HepG2 (cell line): Measurements from ENCODE around the gene IFI35. TPM values are rescaled to one million over a fixed set of nuclear protein-coding genes. Genes with fewer than 3 reads are reported as not detected.
A peak's percentile ranks its signal among the peaks of the same experiment; 100 is the strongest.

ENCODE experiments used
- ARNT ChIP-seq: fragments of 450-650 bp; IDR thresholded peaks from 2 replicates; pipeline ENCODE4 v1.6.1; 2017
- HIVEP1 ChIP-seq: sonication (generic); formaldehyde crosslinking; IDR thresholded peaks from 2 replicates; pipeline ENCODE4 v1.4.0; 2020; ENCODE audit warnings: mild to moderate bottlenecking, missing genetic modification reagents
- MTF1 ChIP-seq: sonication (generic); formaldehyde crosslinking; IDR thresholded peaks from 2 replicates; pipeline ENCODE4 v1.5.0; 2020; ENCODE audit warnings: missing genetic modification reagents
- PAX8 ChIP-seq: sonication (generic); formaldehyde crosslinking; IDR thresholded peaks from 2 replicates; pipeline ENCODE4 v1.8.0; 2022; ENCODE audit warnings: mild to moderate bottlenecking, missing genetic modification reagents, borderline replicate concordance
- POLR2A ChIP-seq, 2 experiments: IDR thresholded peaks; 2 replicates each; pipeline ENCODE4 v1.6.1; 2011; ENCODE audit warnings: low read depth in 2 of 2, low read length in 2 of 2, mild to moderate bottlenecking in 1 of 2, moderate library complexity in 1 of 2; ENCODE audit not compliant: insufficient read depth in 1 of 2
- TBX3 ChIP-seq: fragments of 450-650 bp; IDR thresholded peaks from 2 replicates; pipeline ENCODE4 v1.6.1; 2017; ENCODE audit warnings: antibody characterized with exemption, mild to moderate bottlenecking, inconsistent platforms, borderline replicate concordance
- ZNF557 ChIP-seq: sonication (generic); formaldehyde crosslinking; IDR thresholded peaks from 2 replicates; pipeline ENCODE4 v1.4.0; 2020; ENCODE audit warnings: missing genetic modification reagents
- ZNF570 ChIP-seq: sonication (generic); formaldehyde crosslinking; IDR thresholded peaks from 2 replicates; pipeline ENCODE4 v1.4.0; 2020; ENCODE audit warnings: mild to moderate bottlenecking, missing genetic modification reagents, borderline replicate concordance
- ZNF607 ChIP-seq: sonication (generic); formaldehyde crosslinking; IDR thresholded peaks from 2 replicates; pipeline ENCODE4 v1.5.1; 2020; ENCODE audit warnings: missing genetic modification reagents, mild to moderate bottlenecking, borderline replicate concordance
- ZNF737 ChIP-seq: sonication (generic); formaldehyde crosslinking; IDR thresholded peaks from 2 replicates; pipeline ENCODE4 v1.5.0; 2020; ENCODE audit warnings: missing genetic modification reagents, mild to moderate bottlenecking, borderline replicate concordance
- ZSCAN20 ChIP-seq: sonication (generic); formaldehyde crosslinking; IDR thresholded peaks from 2 replicates; pipeline ENCODE4 v1.4.0; 2020; ENCODE audit warnings: missing genetic modification reagents, mild to moderate bottlenecking, borderline replicate concordance
- polyA plus RNA-seq, 8 experiments: library from polyadenylated mRNA; depleted of rRNA in 3 of 8; stranded (reverse) in 7 of 8; unstranded in 1 of 8; fragments of >200 nt; fragmentation: Illumina TruSeq in 4 of 8; extraction: Trizol in 4 of 8; gene quantifications; 2 replicates each; pipeline versions ENCODE4 v1.2.1 to v1.2.3, GENCODE V29; 2011 to 2016; ENCODE audit warnings: low read depth in 4 of 8, missing spikeins in 1 of 8, mixed read lengths in 1 of 8; ENCODE audit not compliant: insufficient read depth in 1 of 8
- total RNA-seq, 5 experiments: library from RNA; depleted of rRNA; stranded (reverse); fragments of >200 nt; fragmentation: Illumina TruSeq; extraction: Trizol; gene quantifications; 2 replicates each; pipeline ENCODE4 v1.2.3, GENCODE V29; 2016; ENCODE audit warnings: low read depth in 1 of 5
- TF ChIP-seq, protein P1 (sequence below): sonication (generic); formaldehyde crosslinking; IDR thresholded peaks from 2 replicates; pipeline ENCODE4 v1.5.0; 2020; ENCODE audit warnings: missing genetic modification reagents
- TF ChIP-seq, protein P2 (sequence below): sonication (generic); formaldehyde crosslinking; IDR thresholded peaks from 2 replicates; pipeline ENCODE4 v1.4.0; 2020; ENCODE audit warnings: mild to moderate bottlenecking, missing genetic modification reagents, borderline replicate concordance
- TF ChIP-seq, protein P3 (sequence below): sonication (generic); formaldehyde crosslinking; IDR thresholded peaks from 2 replicates; pipeline ENCODE4 v1.5.1; 2020; ENCODE audit warnings: missing genetic modification reagents, mild to moderate bottlenecking, borderline replicate concordance
- TF ChIP-seq, protein P4 (sequence below), 2 experiments: sonication (generic) in 1 of 2; formaldehyde crosslinking in 1 of 2; IDR thresholded peaks; 2 replicates each; pipeline versions ENCODE4 v1.5.1 to v1.6.1; 2011 to 2020; ENCODE audit warnings: borderline replicate concordance in 1 of 2, low read depth in 1 of 2, low read length in 1 of 2, mild to moderate bottlenecking in 1 of 2, missing genetic modification reagents in 1 of 2, moderate library complexity in 1 of 2
- TF ChIP-seq, protein P5 (sequence below): sonication (generic); formaldehyde crosslinking; IDR thresholded peaks from 2 replicates; pipeline ENCODE4 v1.4.0; 2020; ENCODE audit warnings: low read depth, missing genetic modification reagents

IFI35 gene
- total and polyA plus RNA-seq, 2 of the 13 experiments (the other 11 are each of a cell fraction or from before 2014, with no cell fraction given), result 28.9 to 38.1 TPM

DNA sequence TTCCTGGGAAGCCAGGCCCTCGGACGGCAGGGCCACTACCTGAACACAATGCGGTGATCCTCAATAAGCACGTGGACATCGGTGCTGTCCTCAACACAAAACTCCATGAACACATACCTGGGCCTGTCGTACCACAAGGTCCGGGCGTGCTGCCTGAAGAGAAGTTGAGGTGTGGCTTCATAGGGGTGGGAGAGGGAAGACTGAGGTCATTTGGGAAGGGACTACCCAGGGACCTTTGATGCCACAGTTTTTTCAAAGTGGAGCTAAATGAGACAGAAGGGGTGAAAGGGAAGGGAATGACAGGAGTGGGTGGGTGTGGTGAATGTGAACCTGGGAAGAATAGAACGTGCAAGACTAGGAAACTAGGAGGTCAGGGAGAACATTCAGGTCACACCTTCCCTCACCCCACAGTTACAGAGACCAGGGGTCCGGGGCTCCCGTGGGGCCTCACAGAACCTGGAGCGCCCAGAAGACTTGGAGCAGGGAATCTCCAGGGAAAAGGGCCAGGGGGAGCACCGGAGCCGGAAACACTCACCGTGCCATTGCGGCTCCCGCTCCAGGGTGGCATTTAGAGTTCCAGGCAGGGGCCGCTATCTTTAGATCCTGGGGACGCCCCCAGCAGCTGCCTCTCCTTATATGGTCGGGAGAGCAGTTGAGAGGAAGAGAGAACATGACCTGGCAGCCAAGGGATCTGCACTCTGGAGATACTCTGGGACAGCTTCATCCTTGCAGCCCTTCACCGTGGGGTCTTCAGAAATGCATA, 26.9 kb upstream of the IFI35 start, which contains the start of gene PTGES3L (continued):
- TF ChIP-seq, protein P1, sequence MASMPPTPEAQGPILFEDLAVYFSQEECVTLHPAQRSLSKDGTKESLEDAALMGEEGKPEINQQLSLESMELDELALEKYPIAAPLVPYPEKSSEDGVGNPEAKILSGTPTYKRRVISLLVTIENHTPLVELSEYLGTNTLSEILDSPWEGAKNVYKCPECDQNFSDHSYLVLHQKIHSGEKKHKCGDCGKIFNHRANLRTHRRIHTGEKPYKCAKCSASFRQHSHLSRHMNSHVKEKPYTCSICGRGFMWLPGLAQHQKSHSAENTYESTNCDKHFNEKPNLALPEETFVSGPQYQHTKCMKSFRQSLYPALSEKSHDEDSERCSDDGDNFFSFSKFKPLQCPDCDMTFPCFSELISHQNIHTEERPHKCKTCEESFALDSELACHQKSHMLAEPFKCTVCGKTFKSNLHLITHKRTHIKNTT (CRISPR knock-in tag), result no peak
- no peak for TF ChIP-seq ARNT
- TF ChIP-seq, protein P2, sequence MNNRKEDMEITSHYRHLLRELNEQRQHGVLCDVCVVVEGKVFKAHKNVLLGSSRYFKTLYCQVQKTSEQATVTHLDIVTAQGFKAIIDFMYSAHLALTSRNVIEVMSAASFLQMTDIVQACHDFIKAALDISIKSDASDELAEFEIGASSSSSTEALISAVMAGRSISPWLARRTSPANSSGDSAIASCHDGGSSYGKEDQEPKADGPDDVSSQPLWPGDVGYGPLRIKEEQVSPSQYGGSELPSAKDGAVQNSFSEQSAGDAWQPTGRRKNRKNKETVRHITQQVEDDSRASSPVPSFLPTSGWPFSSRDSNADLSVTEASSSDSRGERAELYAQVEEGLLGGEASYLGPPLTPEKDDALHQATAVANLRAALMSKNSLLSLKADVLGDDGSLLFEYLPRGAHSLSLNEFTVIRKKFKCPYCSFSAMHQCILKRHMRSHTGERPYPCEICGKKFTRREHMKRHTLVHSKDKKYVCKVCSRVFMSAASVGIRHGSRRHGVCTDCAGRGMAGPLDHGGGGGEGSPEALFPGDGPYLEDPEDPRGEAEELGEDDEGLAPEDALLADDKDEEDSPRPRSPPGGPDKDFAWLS (CRISPR knock-in tag), result no peak
- TF ChIP-seq, protein P3, sequence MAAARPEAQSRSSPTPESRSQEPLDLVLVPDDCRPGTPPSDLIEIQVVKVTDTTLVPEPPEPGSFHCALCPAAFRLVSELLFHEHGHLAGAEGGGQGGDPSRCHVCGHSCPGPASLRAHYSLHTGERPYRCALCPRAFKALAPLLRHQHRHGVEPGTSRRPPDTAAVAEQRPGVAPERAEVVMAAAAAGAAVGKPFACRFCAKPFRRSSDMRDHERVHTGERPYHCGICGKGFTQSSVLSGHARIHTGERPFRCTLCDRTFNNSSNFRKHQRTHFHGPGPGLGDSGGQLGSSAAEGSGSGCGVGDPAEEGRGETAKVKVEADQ (CRISPR knock-in tag), result no peak
- no peak for TF ChIP-seq TBX3
- TF ChIP-seq, protein P4, sequence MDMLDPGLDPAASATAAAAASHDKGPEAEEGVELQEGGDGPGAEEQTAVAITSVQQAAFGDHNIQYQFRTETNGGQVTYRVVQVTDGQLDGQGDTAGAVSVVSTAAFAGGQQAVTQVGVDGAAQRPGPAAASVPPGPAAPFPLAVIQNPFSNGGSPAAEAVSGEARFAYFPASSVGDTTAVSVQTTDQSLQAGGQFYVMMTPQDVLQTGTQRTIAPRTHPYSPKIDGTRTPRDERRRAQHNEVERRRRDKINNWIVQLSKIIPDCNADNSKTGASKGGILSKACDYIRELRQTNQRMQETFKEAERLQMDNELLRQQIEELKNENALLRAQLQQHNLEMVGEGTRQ (IDR thresholded peaks at IDR 0.05; ENCODE audit: low read depth, low read length), result no peak
- TF ChIP-seq, protein P4 (CRISPR knock-in tag; IDR thresholded peaks at IDR 0.05; ENCODE audit: borderline replicate concordance), result peak; percentile 52; the same call in 1 of the 2 replicates
- no peak for TF ChIP-seq PAX8 (CRISPR knock-in tag)
- TF ChIP-seq, protein P5, sequence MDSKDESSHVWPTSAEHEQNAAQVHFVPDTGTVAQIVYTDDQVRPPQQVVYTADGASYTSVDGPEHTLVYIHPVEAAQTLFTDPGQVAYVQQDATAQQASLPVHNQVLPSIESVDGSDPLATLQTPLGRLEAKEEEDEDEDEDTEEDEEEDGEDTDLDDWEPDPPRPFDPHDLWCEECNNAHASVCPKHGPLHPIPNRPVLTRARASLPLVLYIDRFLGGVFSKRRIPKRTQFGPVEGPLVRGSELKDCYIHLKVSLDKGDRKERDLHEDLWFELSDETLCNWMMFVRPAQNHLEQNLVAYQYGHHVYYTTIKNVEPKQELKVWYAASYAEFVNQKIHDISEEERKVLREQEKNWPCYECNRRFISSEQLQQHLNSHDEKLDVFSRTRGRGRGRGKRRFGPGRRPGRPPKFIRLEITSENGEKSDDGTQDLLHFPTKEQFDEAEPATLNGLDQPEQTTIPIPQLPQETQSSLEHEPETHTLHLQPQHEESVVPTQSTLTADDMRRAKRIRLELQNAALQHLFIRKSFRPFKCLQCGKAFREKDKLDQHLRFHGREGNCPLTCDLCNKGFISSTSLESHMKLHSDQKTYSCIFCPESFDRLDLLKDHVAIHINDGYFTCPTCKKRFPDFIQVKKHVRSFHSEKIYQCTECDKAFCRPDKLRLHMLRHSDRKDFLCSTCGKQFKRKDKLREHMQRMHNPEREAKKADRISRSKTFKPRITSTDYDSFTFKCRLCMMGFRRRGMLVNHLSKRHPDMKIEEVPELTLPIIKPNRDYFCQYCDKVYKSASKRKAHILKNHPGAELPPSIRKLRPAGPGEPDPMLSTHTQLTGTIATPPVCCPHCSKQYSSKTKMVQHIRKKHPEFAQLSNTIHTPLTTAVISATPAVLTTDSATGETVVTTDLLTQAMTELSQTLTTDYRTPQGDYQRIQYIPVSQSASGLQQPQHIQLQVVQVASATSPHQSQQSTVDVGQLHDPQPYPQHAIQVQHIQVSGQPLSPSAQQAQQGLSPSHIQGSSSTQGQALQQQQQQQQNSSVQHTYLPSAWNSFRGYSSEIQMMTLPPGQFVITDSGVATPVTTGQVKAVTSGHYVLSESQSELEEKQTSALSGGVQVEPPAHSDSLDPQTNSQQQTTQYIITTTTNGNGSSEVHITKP (CRISPR knock-in tag), result no peak; the same call in 1 of the 2 replicates
- TF ChIP-seq ZNF557 (CRISPR knock-in tag), result no peak
- TF ChIP-seq HIVEP1 (CRISPR knock-in tag), result no peak; the same call in 1 of the 2 replicates
- no peak for TF ChIP-seq ZSCAN20 (CRISPR knock-in tag)
- TF ChIP-seq ZNF737 (CRISPR knock-in tag), result no peak
- TF ChIP-seq MTF1 (CRISPR knock-in tag), result no peak
- TF ChIP-seq ZNF570 (CRISPR knock-in tag), result no peak
- TF ChIP-seq POLR2A (IDR thresholded peaks at IDR 0.05; ENCODE audit: insufficient read depth in 1 of 2, low read depth in 2 of 2, low read length in 2 of 2), result peak; percentile 51 to 57; a peak in 2 of 4 replicates
- no peak for TF ChIP-seq ZNF607 (CRISPR knock-in tag)
